AG04450 (cell line): ENCODE measurements around the gene TMEM11. TPM values are rescaled to one million over a fixed set of nuclear protein-coding genes. Genes with fewer than 3 reads are reported as not detected.

ENCODE experiments used
- CTCF ChIA-PET: fragments of 300-600, 350-600 bp; formaldehyde crosslinking; extraction: SDS; loops from one replicate; lab custom pipeline; 2022; ENCODE audit warnings: antibody characterized with exemption, inconsistent platforms; lab: Charles Lee
- POLR2A ChIA-PET: fragments of 350-600 bp; formaldehyde crosslinking; extraction: SDS; loops from one replicate; lab custom pipeline; 2021; ENCODE audit warnings: antibody characterized with exemption, inconsistent platforms; lab: Yijun Ruan, JAX
- DNase-seq: peaks from one replicate; pipeline ENCODE4 v3.0.0-alpha.2; 2011; ENCODE audit warnings: low read depth, low spot score
- H3K27ac ChIP-seq: one replicate; pipeline ENCODE4 v1.5.1; 2012; ENCODE audit warnings: low read depth, low read length, control low read depth
- H3K27me3 ChIP-seq: one replicate; pipeline ENCODE4 v1.6.0; 2012; ENCODE audit warnings: low read length; ENCODE audit not compliant: control insufficient read depth, insufficient read depth
- H3K4me3 ChIP-seq: 2 replicates; pipeline ENCODE4 v1.5.1; 2011; ENCODE audit warnings: mild to moderate bottlenecking, low read depth, low read length, control low read depth
- H3K9me3 ChIP-seq: 2 replicates; pipeline ENCODE4 v1.5.1; 2012; ENCODE audit warnings: low read length; ENCODE audit not compliant: control insufficient read depth, insufficient read depth
- polyA plus RNA-seq: library from polyadenylated mRNA; depleted of rRNA; stranded (reverse); fragments of >200 nt; gene quantifications from 2 replicates; pipeline ENCODE4 v1.2.3, GENCODE V29; 2011
- TF ChIP-seq, protein P1 (sequence below): IDR thresholded peaks from 2 replicates; pipeline ENCODE4 v1.5.1; 2011; ENCODE audit warnings: low read depth, low read length, control low read depth, inconsistent platforms

TMEM11 gene
- polyA plus RNA-seq, 1 experiment: 27.5 TPM

GRCh38 chr17:21247552-21248258, 33.7 kb upstream of the TMEM11 start:
- no peaks in the 10 kb centered on the region; the same call in 1 of the 2 replicates for H3K9me3 ChIP-seq
- POLR2A ChIA-PET: no interaction called here
- H3K4me3 ChIP-seq: no peak overlapping the region
- no peak overlapping the region for H3K27ac ChIP-seq
- TF ChIP-seq, protein P1, sequence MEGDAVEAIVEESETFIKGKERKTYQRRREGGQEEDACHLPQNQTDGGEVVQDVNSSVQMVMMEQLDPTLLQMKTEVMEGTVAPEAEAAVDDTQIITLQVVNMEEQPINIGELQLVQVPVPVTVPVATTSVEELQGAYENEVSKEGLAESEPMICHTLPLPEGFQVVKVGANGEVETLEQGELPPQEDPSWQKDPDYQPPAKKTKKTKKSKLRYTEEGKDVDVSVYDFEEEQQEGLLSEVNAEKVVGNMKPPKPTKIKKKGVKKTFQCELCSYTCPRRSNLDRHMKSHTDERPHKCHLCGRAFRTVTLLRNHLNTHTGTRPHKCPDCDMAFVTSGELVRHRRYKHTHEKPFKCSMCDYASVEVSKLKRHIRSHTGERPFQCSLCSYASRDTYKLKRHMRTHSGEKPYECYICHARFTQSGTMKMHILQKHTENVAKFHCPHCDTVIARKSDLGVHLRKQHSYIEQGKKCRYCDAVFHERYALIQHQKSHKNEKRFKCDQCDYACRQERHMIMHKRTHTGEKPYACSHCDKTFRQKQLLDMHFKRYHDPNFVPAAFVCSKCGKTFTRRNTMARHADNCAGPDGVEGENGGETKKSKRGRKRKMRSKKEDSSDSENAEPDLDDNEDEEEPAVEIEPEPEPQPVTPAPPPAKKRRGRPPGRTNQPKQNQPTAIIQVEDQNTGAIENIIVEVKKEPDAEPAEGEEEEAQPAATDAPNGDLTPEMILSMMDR: no peak
- H3K27me3 ChIP-seq: no peaks in the 10 kb centered on the region
- CTCF ChIA-PET: interaction anchor here (1.0 kb wide), 1 partner anchor 16 kb away, joined by 3 read pairs; no protein-coding TSS in a partner anchor
- DNase-seq: no peak

DNA sequence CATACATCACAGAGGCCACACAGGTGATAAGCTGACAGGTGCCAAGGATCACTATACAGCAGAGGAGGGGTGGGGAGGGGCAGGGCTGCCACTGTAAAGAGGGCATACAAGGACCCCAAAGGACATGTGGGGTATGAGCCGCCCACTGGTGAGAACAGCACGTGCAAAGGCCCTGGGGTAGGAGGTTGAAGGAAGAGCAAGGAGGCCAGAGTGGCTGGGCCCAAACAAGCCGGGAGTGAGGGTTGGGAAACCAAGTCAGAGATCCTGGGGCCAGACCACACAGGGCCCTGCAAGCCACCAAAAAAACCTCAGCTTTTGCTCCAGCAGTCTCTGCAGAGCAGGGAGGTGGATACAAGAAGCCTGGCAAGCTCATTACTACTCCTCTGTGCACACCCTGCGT, 32.7 kb upstream of the TMEM11 start:
- DNase-seq: no peak
- Histone ChIP-seq H3K9me3 (no peaks in the 10 kb centered on the region; the same call in 1 of the 2 replicates), H3K27me3 (no peaks in the 10 kb centered on the region), H3K4me3 (no peak overlapping the region), H3K27ac (no peak overlapping the region)
- ChIA-PET POLR2A (no interaction called here), CTCF (no interaction called here)
- TF ChIP-seq, protein P1: no peak

- H3K4me3 ChIP-seq: no peak overlapping the region
- TF ChIP-seq, protein P1: no peak
- ChIA-PET CTCF (no interaction called here), POLR2A (no interaction called here)
- no peaks in the 10 kb centered on the region; the same call in 1 of the 2 replicates for H3K9me3 ChIP-seq
- no peak overlapping the region for H3K27ac ChIP-seq
- no peaks in the 10 kb centered on the region for H3K27me3 ChIP-seq
- DNase-seq: no peak
These were observed 31.7 kb upstream of the TMEM11 start for GRCh38 chr17:21245639-21246084.

GRCh38 chr17:21243516-21244303, 29.7 kb upstream of the TMEM11 start:
- ChIA-PET CTCF (no interaction called here), POLR2A (no interaction called here)
- Histone ChIP-seq H3K27me3 (no peaks in the 10 kb centered on the region), H3K4me3 (no peak overlapping the region), H3K27ac (no peak overlapping the region), H3K9me3 (no peaks in the 10 kb centered on the region; the same call in 1 of the 2 replicates)
- no peak for DNase-seq
- TF ChIP-seq, protein P1: no peak
